IMR-90 (cell line): ENCODE measurements around the gene AMACR. TPM values are rescaled to one million over a fixed set of nuclear protein-coding genes. Genes with fewer than 3 reads are reported as not detected.

Experiments used
- ATAC-seq: fragments of 200-7000 bp; cut with Tn5 transposase; 2 replicates; pipeline ENCODE4 v1.9.1; 2020; ENCODE audit warnings: low read depth, mild to moderate bottlenecking, moderate library complexity
- BruUV-seq: library from RNA; stranded (reverse); fragments of 400-500 nt; replicated peaks from 2 replicates; lab custom pipeline; 2021; lab: Mats Ljungman, UMichigan
- CTCF ChIA-PET: fragments of 300-600 bp; formaldehyde crosslinking; extraction: SDS; loops from one replicate; lab custom pipeline; 2021; ENCODE audit warnings: antibody characterized with exemption; lab: Yijun Ruan, JAX
- POLR2A ChIA-PET: fragments of 300-600 bp; sonication (Branson Sonifier 250); formaldehyde crosslinking; loops from one replicate; lab custom pipeline; 2022; ENCODE audit warnings: antibody characterized with exemption; ENCODE audit not compliant: unreplicated experiment; lab: Charles Lee
- DNase-seq: peaks from one replicate; pipeline ENCODE4 v3.0.0; 2013
- H2AFZ ChIP-seq: replicated peaks from 2 replicates; pipeline ENCODE3; 2013; ENCODE audit warnings: low read length, mild to moderate bottlenecking; ENCODE audit not compliant: poor library complexity
- H2AK5ac ChIP-seq: 2 replicates; pipeline ENCODE4 v1.6.1; 2013; ENCODE audit warnings: low read depth, low read length, inconsistent platforms
- H2AK9ac ChIP-seq: replicated peaks from 2 replicates; pipeline ENCODE3; 2013; ENCODE audit warnings: mild to moderate bottlenecking, low read depth, low read length, moderate library complexity; ENCODE audit not compliant: poor library complexity
- H2BK120ac ChIP-seq: 2 replicates; pipeline ENCODE4 v1.6.1; 2013; ENCODE audit warnings: low read depth, low read length, inconsistent platforms
- H2BK15ac ChIP-seq: 3 replicates; pipeline ENCODE4 v1.6.1; 2013; ENCODE audit warnings: low read depth, low read length, inconsistent platforms
- H2BK20ac ChIP-seq: 2 replicates; pipeline ENCODE4 v1.6.1; 2013; ENCODE audit warnings: low read depth, mild to moderate bottlenecking, inconsistent platforms, low read length, moderate library complexity
- H2BK5ac ChIP-seq: 2 replicates; pipeline ENCODE4 v1.6.1; 2013; ENCODE audit warnings: mild to moderate bottlenecking, low read depth, low read length, inconsistent platforms; ENCODE audit not compliant: poor library complexity, severe bottlenecking
- H3K14ac ChIP-seq: replicated peaks from 2 replicates; pipeline ENCODE4 v1.6.1; 2013; ENCODE audit warnings: low read depth, low read length, inconsistent platforms
- H3K18ac ChIP-seq: 2 replicates; pipeline ENCODE4 v1.6.1; 2013; ENCODE audit warnings: low read depth, low read length, control low read depth
- H3K23ac ChIP-seq: 2 replicates; pipeline ENCODE4 v1.6.1; 2013; ENCODE audit warnings: low read depth, low read length, inconsistent platforms
- H3K27ac ChIP-seq: 2 replicates; pipeline ENCODE4 v1.5.1; 2013; ENCODE audit warnings: mild to moderate bottlenecking, control low read depth, low read length; ENCODE audit not compliant: insufficient read depth
- H3K27me3 ChIP-seq: 2 replicates; pipeline ENCODE4 v1.6.1; 2013; ENCODE audit warnings: low read length; ENCODE audit not compliant: control insufficient read depth, insufficient read depth
- H3K36me3 ChIP-seq: 2 replicates; pipeline ENCODE4 v1.6.1; 2013; ENCODE audit warnings: low read length, mixed read lengths; ENCODE audit not compliant: control insufficient read depth, insufficient read depth
- H3K4ac ChIP-seq: 2 replicates; pipeline ENCODE4 v1.6.1; 2013; ENCODE audit warnings: low read depth, low read length, inconsistent platforms
- H3K4me1 ChIP-seq: 2 replicates; pipeline ENCODE4 v1.6.1; 2013; ENCODE audit warnings: low read length, mixed read lengths; ENCODE audit not compliant: control insufficient read depth, insufficient read depth
- H3K4me2 ChIP-seq: 2 replicates; pipeline ENCODE4 v1.6.1; 2013; ENCODE audit warnings: low read depth, mild to moderate bottlenecking, control low read depth, low read length, moderate library complexity
- H3K4me3 ChIP-seq: 2 replicates; pipeline ENCODE4 v1.5.1; 2013; ENCODE audit warnings: low read depth, mild to moderate bottlenecking, control low read depth, low read length, moderate library complexity; ENCODE audit not compliant: insufficient read depth
- H3K56ac ChIP-seq: 2 replicates; pipeline ENCODE4 v1.6.1; 2013; ENCODE audit warnings: low read length, inconsistent platforms; ENCODE audit not compliant: insufficient read depth; ENCODE audit errors: extremely low read depth
- H3K79me1 ChIP-seq, 2 experiments: 2 replicates each; pipeline ENCODE4 v1.6.1; 2013; ENCODE audit warnings: low read length in 2 of 2, inconsistent platforms in 1 of 2, low read depth in 1 of 2
- H3K9ac ChIP-seq: 2 replicates; pipeline ENCODE4 v1.6.1; 2013; ENCODE audit warnings: low read depth, low read length, control low read depth
- H3K9me1 ChIP-seq: 2 replicates; pipeline ENCODE4 v1.6.1; 2013; ENCODE audit warnings: low read length, inconsistent platforms; ENCODE audit not compliant: insufficient read depth
- H3K9me3 ChIP-seq: 2 replicates; pipeline ENCODE4 v1.6.1; 2013; ENCODE audit warnings: low read length; ENCODE audit not compliant: control insufficient read depth, insufficient read depth
- H4K20me1 ChIP-seq: 2 replicates; pipeline ENCODE4 v1.6.1; 2013; ENCODE audit warnings: low read length, inconsistent platforms; ENCODE audit not compliant: insufficient read depth
- H4K5ac ChIP-seq: 2 replicates; pipeline ENCODE4 v1.6.1; 2013; ENCODE audit warnings: mild to moderate bottlenecking, low read depth, low read length, control low read depth
- H4K8ac ChIP-seq, 2 experiments: 2 replicates each; pipeline ENCODE4 v1.6.1; 2013; ENCODE audit warnings: low read depth in 2 of 2, low read length in 2 of 2, control low read depth in 1 of 2, inconsistent platforms in 1 of 2
- H4K91ac ChIP-seq: 2 replicates; pipeline ENCODE4 v1.6.1; 2013; ENCODE audit warnings: low read depth, low read length, inconsistent platforms; ENCODE audit not compliant: insufficient read depth
- CEBPB ChIP-seq: IDR thresholded peaks from 2 replicates; pipeline ENCODE4 v1.6.1; 2012; ENCODE audit warnings: low read depth, low read length, improper control_type of control experiment
- MAFK ChIP-seq: IDR thresholded peaks from 2 replicates; pipeline ENCODE4 v1.6.1; 2012; ENCODE audit warnings: low read depth, low read length, improper control_type of control experiment
- MXI1 ChIP-seq: IDR thresholded peaks from 2 replicates; pipeline ENCODE4 v1.6.1; 2012; ENCODE audit warnings: low read depth, mild to moderate bottlenecking, low read length, moderate library complexity, borderline replicate concordance
- NFE2L2 ChIP-seq: fragments of 150-350 bp; IDR thresholded peaks from 2 replicates; pipeline ENCODE4 v1.6.1; 2016; ENCODE audit warnings: low read depth, mild to moderate bottlenecking, low read length
- POLR2A ChIP-seq: IDR thresholded peaks from 2 replicates; pipeline ENCODE4 v1.6.1; 2012; ENCODE audit warnings: mild to moderate bottlenecking, low read depth, low read length
- RAD21 ChIP-seq: IDR thresholded peaks from 2 replicates; pipeline ENCODE4 v1.6.1; 2012; ENCODE audit warnings: low read length, improper control_type of control experiment
- RCOR1 ChIP-seq: IDR thresholded peaks from 2 replicates; pipeline ENCODE4 v1.6.1; 2012; ENCODE audit warnings: mild to moderate bottlenecking, low read length, improper control_type of control experiment; ENCODE audit not compliant: insufficient replicate concordance
- SMC3 ChIP-seq: fragments of 150-350 bp; IDR thresholded peaks from 2 replicates; pipeline ENCODE4 v1.6.1; 2016; ENCODE audit warnings: low read depth, mild to moderate bottlenecking, antibody characterized with exemption, low read length, moderate library complexity
- WGBS, 2 experiments: methylation state at CpG; one replicate each; pipeline versions ENCODE4 v1.1.5 to v1.1.7; 2013; ENCODE audit warnings: missing lambda C conversion rate in 2 of 2; ENCODE audit not compliant: insufficient read length in 1 of 2; ENCODE audit errors: extremely low coverage in 2 of 2; 5-methylcytosine and 5-hydroxymethylcytosine counted together
- dilution Hi-C: fragments of 300-500 bp; cut with HindIII; formaldehyde crosslinking; loops from one replicate; pipeline ENCODE4 v1.14.3; 2018; ENCODE audit warnings: low sequenced_read_pairs; ENCODE audit not compliant: unreplicated experiment
- in situ Hi-C: fragments of 300-500 bp; cut with MboI; formaldehyde crosslinking; loops from 3 replicates; pipeline ENCODE4 v1.14.3; 2019; ENCODE audit warnings: low sequenced_read_pairs, inconsistent platforms, mixed read lengths
- intact Hi-C: fragments of 100-400 bp; cut with micrococcal nuclease; formaldehyde crosslinking; loops from 2 replicates; pipeline ENCODE4 v1.10.0; 2022
- polyA plus RNA-seq, 3 experiments: library from polyadenylated mRNA; depleted of rRNA; stranded (reverse); fragments of >200 nt; gene quantifications; 2 replicates each; pipeline ENCODE4 v1.2.3, GENCODE V29; 2012; ENCODE audit warnings: low replicate concordance in 1 of 3
- total RNA-seq: library from RNA; depleted of rRNA; stranded (reverse); fragments of >200 nt; gene quantifications from 2 replicates; pipeline ENCODE4 v1.2.3, GENCODE V29; 2012
- TF ChIP-seq, protein P1 (sequence below): fragments of 150-350 bp; IDR thresholded peaks from 2 replicates; pipeline ENCODE4 v1.6.1; 2016; ENCODE audit warnings: low read depth, mild to moderate bottlenecking, low read length, moderate library complexity, borderline replicate concordance
- TF ChIP-seq, protein P2 (sequence below): conservative IDR thresholded peaks from 2 replicates; pipeline ENCODE4 v1.5.1; 2012; ENCODE audit warnings: mild to moderate bottlenecking, low read depth, low read length, improper control_type of control experiment

AMACR gene
- total and polyA plus RNA-seq, 2 of the 4 experiments (the other 2 are of a cell fraction) = 8.2 to 12.9 TPM

DNA sequence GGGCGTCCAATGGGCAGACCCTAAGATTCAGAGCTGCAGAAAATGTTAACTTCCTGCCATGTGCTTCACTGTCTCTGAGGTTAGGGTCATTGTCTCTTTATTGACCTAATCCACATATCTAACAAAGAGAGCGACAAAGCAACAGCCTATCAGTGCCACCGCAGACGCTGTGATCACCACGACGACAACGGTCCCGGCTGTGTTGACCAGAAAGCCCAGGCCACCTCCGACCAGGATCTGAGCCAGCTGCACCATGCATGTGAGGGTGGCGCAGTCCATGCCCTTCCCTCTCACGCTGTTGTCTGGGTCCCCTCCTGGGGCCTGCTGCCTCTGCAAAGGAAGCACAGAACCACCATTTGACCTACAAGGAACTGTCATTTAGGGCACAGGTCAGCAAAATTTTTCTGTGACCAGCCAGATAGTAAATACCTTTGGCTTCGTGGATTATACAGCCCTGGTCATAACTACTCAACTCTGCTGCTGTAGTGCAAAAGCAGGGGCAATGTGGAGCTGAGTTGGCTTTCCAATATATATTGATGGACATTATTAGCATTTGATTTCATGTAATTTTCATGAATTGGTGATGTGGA, 63.2 kb downstream of the AMACR start:
- no peak overlapping the region for H3K9ac ChIP-seq

More for the DNA sequence above, 63.2 kb downstream of the AMACR start:
- no peak overlapping the region for H3K18ac ChIP-seq
- no peaks in the 10 kb centered on the region for H3K4me1 ChIP-seq
- no peaks in the 10 kb centered on the region; the same call in 1 of the 2 replicates for H3K9me3 ChIP-seq
- no peak overlapping the region for H3K4me2 ChIP-seq
- in situ Hi-C loops = no loop called here
- no peaks in the 10 kb centered on the region for H4K20me1 ChIP-seq
- BruUV-seq = no TSS peak
- H3K14ac ChIP-seq = no peak overlapping the region
- H3K4me3 ChIP-seq = no peak overlapping the region
- no peak overlapping the region for H2AK9ac ChIP-seq
- H2BK120ac ChIP-seq = no peak overlapping the region
- 81% methylated on average over 7 of the region's 12 CpGs; no CpG with 5 or more reads in 1 of the 2 experiments for WGBS, 2 experiments
- H2BK5ac ChIP-seq = no peak overlapping the region
- no peak overlapping the region for H3K4ac ChIP-seq
- intact Hi-C loops = no loop called here
- no peak overlapping the region for H2BK15ac ChIP-seq
- H3K27me3 ChIP-seq = peaks cover 70% of the 10 kb centered on the region
- no peaks in the 10 kb centered on the region for H3K79me1 ChIP-seq
- no peak overlapping the region for H4K5ac ChIP-seq
- H4K8ac ChIP-seq = no peak overlapping the region
- H4K91ac ChIP-seq = no peak overlapping the region
- no peak overlapping the region for H3K23ac ChIP-seq
- no peaks in the 10 kb centered on the region for H3K36me3 ChIP-seq
- H3K27ac ChIP-seq = no peak overlapping the region
- no peak for TF ChIP-seq RAD21
- TF ChIP-seq CEBPB = no peak
- no peak for TF ChIP-seq MAFK
- TF ChIP-seq SMC3 = no peak
- no peak for TF ChIP-seq MXI1
- TF ChIP-seq NFE2L2 = no peak
- no peak for TF ChIP-seq RCOR1
- TF ChIP-seq POLR2A = no peak
- TF ChIP-seq, protein P1, sequence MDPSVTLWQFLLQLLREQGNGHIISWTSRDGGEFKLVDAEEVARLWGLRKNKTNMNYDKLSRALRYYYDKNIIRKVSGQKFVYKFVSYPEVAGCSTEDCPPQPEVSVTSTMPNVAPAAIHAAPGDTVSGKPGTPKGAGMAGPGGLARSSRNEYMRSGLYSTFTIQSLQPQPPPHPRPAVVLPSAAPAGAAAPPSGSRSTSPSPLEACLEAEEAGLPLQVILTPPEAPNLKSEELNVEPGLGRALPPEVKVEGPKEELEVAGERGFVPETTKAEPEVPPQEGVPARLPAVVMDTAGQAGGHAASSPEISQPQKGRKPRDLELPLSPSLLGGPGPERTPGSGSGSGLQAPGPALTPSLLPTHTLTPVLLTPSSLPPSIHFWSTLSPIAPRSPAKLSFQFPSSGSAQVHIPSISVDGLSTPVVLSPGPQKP = no peak
- TF ChIP-seq, protein P2, sequence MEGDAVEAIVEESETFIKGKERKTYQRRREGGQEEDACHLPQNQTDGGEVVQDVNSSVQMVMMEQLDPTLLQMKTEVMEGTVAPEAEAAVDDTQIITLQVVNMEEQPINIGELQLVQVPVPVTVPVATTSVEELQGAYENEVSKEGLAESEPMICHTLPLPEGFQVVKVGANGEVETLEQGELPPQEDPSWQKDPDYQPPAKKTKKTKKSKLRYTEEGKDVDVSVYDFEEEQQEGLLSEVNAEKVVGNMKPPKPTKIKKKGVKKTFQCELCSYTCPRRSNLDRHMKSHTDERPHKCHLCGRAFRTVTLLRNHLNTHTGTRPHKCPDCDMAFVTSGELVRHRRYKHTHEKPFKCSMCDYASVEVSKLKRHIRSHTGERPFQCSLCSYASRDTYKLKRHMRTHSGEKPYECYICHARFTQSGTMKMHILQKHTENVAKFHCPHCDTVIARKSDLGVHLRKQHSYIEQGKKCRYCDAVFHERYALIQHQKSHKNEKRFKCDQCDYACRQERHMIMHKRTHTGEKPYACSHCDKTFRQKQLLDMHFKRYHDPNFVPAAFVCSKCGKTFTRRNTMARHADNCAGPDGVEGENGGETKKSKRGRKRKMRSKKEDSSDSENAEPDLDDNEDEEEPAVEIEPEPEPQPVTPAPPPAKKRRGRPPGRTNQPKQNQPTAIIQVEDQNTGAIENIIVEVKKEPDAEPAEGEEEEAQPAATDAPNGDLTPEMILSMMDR = no peak
- no peak overlapping the region for H2AFZ ChIP-seq
- H2AK5ac ChIP-seq = no peak overlapping the region
- ChIA-PET CTCF (interaction anchor here (0.5 kb wide), 1 partner anchor 485 kb away, joined by 3 read pairs; no protein-coding TSS in a partner anchor), POLR2A (no interaction called here)
- H3K56ac ChIP-seq = no peak overlapping the region
- no peaks in the 10 kb centered on the region for H3K9me1 ChIP-seq
- DNase-seq (no peak), ATAC-seq (no peak)
- dilution Hi-C loops = no loop called here
- no peak overlapping the region for H2BK20ac ChIP-seq
